Camera-type eye (tissue), 1 donor: ENCODE data around the gene CDH8. TPM values are rescaled to one million over a fixed set of nuclear protein-coding genes. Genes with fewer than 3 reads are reported as not detected.

Experiments used
- total RNA-seq: library from RNA; depleted of rRNA; stranded (reverse); fragments of >200 nt; gene quantifications from one replicate; pipeline ENCODE4 v1.2.3, GENCODE V29; 2014

The CDH8 gene
- 16.4 TPM for total RNA-seq

DNA sequence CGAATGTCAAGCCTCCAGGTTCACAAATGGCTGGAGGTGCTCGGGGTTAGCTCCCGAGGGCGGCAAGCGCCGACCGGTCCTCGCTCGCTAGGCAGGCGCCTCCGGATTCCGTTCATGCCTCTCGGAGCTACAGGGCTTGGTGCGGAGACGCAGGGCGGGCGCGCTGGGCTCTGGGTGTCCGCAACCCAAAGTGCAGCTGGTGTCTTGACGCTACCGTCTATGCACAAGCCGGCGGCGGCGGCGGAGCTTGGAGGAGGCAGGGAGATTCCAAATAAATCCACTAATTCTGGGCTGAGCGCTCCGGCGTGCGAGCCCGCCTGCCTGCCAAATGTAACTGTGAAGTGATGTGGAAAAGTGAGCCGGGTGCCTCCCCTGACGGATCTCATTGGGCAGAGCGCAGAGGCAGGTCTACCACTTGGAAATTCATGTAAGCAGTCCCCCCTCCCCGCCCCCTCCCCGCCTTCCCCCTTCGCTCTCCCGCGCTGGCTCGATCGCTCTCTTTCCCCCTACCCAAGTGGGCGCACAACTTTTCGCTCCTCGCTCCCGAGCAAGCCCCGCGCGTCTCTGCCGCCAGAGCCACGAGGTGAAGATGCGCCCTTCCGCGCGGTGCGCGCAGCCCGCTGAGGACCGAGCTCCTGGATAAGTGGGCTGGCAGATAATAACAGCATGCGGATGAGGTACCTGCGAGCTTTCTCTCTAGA, at the start of gene CDH8:
Gene CDH8 (minus strand): TSS at position 338 of the 701 bp plus-strand sequence. CDS start 15,035 bp downstream, outside the sequence.

